Forelimb muscle (tissue), 1 donor: ENCODE data around the gene MFSD12. TPM values are rescaled to one million over a fixed set of nuclear protein-coding genes. Genes with fewer than 3 reads are reported as not detected.
A peak's percentile ranks its signal among the peaks of the same experiment; 100 is the strongest.

ENCODE experiments used
- DNase-seq: peaks from one replicate; pipeline ENCODE4 v3.0.0-alpha.2; 2013; ENCODE audit warnings: low read depth
- polyA plus RNA-seq: library from polyadenylated mRNA; unstranded; fragments of 120-200 nt; gene quantifications from one replicate; pipeline ENCODE4 v1.2.1, GENCODE V29; 2013; ENCODE audit not compliant: insufficient read length

The MFSD12 gene
- polyA plus RNA-seq, 1 donor: 25.2 TPM

DNA sequence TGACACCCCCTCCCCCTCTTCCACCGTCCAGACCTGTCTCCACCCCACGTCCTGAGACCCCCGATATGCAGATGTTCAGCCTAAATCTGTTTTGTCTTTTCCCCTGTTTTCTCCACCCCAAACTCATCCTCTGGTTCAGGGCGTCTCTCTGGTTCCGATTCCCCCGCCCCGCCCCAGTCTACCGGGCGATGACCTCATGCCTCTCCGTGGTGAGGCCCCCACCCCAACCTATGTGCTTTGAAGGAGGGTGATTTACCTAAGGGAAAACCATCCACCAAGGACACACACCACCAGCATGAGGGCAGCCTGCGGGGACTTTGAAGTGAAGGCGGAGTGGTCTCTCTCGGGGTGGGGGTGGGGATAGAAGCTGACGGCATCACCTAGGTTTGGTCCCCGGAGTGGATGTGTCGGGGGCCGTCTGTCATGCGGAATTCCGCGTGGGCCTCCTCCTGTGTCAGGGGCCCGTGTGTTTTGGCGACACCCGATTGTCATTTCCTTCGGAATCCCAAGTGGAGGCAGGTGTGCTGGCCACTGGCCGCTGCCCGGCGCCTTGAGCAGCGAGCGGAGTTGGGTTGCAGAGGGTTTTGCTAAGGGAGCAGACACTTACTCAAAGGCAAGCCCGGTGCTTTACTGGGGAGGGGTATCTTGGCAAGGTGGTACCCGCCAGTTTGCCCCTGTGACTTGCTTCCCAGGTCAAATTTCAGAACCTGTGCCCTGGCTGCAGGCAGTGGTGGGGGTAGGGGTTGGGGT, 49.8 kb downstream of the MFSD12 start:
- no peak for DNase-seq

DNA sequence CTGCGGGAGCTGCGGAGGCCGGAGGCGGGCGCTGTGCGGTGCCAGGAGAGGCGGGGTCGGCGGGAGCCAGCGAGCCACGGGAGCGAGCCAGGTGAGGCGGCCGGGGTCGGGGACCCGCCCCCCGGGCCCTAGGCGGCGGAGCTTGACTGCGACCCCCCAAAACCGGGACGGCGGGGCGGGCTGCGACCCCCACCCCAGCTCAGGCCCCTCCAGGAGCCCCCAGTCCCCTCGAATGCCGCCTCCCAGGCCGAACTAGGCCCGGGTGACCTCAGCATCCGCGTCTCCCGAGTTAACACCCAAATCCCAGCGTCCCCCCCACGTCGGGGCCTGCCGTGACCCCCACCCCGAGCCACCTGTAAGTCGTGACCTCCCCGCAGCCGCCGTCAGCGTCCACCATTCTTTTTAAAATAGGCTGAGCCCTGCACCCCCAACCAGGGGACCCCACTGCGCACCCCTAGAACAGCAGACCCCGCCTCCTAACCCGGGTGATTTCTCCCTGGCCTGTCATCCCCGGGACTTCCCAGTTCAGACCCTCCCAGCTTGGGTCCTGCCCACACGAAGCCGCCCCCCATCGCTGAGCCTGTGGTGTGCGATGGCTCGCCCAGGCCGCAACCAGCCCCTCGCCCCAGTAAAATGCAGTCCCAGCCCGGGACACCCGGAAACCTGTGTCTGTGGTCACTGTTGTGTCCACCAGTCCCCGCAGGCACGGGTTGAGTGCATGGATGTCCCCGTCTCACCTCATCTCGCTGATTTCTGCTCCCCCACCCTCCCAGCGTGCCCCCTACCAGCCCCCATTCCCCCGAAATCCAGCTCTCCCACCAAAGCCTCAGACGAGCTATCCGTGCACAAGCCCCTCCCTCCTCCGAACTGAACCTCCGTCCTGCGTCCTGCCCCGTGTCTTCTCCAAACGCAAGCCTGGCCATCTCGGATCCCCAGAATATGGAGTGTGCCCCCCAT, 50.7 kb downstream of the MFSD12 start:
- no peak for DNase-seq

DNA sequence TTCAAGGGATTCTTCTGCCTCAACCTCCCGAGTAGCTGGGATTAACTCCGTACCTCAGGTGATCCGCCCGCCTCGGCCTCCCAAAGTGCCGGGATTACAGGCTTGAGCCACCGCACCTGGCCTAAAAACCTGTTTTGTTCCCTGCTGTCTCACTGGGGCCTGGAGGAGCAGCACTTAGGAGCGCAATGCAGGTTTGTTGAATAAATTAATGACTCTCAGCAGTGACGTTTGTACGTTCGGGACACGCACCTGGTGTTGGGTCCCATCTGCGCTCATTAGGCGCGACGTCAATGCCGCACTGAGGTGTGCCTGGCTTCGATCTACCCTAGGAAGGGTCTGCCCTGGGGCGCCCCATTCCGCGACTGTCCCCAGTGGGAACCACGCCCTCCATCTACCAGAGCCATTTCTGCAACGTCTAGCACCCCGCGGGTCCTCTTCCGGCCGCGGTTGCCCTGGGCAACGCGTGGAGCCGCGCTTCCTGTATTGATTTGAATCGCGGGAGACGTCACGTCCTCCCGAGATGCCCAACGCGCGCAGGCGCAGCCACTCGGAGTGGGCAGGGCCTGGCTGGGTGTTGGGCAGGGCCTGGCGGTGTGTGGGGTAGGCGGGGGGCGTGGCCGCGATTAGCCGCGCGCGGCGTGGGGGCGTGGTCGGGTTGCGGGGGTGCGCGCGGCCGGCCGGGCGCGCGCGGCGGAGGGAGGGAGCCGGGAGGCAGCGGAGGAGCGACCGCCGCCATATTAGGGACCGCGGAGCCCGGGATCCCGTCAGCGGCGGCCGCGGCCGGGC, 51.6 kb downstream of the MFSD12 start, which contains the start of gene FZR1:
Gene FZR1, plus strand, starts transcription at position 714 of the 786 bp plus-strand sequence. CDS start 16,679 bp downstream, outside the sequence.
- DNase-seq: peak; percentile 94

DNA sequence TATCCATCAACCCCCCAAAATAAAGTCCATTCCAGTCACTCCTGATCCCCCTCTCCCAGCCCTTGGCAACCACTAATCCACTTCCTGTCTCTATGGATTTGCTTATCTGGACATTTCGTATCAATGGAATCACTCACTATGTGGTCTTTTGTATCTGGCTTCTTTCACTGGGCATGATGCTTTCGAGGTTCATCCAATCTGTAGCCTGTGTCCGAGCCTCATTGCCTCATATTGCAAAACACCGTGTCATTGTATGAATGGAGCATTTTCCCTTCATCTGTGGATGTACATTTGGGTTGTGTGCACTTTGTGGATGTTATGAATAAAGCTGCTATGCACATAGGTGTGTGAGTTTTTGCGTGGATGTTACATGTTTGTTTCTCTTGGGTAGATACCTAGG, 52.7 kb downstream of the MFSD12 start:
- DNase-seq: no peak

DNA sequence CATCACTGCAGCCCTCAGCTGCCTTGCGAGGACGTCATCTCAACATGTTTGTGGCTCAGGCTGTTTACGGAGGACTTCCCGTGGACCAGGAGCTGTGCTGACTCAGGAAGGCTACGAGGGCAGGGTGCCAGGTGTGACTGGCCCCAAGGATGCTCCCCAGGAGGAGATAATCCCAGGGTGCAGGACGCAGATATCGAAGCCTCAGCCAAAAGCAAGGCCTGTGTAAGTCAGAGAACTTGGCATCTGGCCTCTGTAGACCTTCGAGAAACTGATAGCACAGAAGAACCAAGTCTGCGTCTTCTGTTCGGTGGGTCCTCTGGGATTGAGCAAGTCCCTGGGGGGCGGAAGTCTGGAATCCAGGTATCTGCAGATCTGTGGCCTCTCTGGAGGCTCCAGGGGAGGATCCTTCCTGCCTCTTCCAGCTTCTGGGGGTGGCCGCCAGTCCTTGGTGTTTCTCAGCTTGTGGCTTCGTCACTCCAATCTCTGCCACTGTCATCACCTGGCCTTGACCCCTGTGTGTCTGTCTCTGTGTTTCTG, 54.3 kb downstream of the MFSD12 start:
- DNase-seq: no peak

DNA sequence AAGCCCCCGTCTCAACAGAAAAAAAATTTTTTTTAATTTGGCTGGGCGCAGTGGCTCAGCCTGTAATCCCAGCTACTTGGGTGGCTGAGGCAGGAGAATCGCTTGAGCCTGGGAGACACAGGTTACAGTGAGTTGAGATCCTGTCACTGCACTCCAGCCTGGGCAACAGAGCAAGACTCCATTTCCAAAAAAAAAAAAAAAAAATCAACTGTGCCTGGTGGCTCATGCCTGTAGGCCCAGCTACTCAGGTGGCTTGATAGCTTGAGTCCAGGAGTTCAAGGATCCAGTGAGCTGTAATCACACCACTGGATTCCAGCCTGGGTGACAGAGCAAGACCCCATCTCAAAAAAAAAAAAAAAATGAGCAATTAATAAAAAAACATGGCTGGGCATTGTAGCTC, 55.6 kb downstream of the MFSD12 start:
- DNase-seq: no peak

DNA sequence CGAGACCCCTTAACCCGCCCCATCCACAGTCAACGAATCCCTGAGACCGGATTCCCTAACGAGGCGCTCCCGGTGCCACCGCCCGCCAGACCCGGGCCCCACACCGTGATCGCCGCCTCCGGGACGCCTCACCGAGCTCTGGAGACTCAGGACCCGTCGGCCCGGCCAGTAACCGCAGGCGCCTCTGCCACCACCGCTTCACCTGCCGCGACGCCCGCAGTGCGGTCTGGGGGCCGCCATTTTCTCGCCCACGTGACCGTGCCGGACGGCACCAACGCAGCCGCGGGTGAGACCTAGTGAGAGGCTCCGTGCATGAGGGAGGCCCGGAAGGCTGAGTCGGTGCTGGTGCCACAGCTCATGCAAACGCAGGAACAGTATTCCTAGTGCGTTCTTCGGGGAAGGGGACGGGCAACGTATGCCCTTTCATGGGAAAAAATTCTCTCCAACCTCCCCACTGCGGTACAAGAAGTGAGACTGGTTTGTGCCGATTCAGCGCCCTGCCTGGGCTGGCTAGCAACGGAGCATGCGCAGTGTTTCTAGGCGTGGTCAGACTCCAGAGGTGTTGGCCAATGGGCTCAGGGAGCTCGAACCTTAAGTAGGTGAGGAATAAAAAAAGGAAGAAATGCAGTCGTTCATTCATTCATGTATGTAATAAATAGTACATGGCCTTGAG, 56.8 kb downstream of the MFSD12 start, which contains the start of gene DOHH:
Gene DOHH, minus strand, starts transcription at position 246 of the 673 bp plus-strand sequence. CDS start 3,860 bp downstream, outside the sequence.
- DNase-seq: peak; percentile 94

DNA sequence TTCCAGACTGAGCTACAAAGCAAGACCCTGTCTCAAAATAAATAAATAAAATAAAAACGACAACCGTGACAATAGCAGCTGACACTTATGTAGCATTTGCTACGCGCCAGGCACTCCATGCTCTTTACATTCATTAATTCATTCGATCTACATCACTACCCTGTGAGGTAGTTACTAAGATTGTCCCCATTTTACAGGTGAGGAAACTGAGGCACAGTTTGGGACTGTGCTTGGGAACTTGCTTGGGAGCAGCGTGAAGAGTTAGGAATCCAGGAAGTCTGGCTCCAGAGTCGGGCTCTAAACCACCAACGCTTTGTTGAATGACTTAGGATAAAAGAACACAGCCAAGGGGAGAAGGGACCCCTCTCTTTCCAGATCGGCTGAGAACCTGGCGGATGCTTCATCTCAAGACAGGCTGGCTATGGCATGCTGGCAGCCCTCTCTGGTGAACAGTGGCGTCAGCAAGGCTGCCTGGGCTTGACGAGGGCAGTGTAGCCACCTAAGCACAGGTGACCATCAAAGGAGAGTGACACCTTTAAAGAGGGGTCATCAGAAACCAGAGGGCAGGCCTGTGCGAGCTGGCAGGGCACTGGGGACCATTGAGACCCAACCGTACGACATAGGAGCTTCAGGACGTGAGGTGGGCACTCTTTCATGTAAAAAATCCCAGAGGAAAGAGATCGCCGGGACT, 57.5 kb downstream of the MFSD12 start:
- DNase-seq: no peak

DNA sequence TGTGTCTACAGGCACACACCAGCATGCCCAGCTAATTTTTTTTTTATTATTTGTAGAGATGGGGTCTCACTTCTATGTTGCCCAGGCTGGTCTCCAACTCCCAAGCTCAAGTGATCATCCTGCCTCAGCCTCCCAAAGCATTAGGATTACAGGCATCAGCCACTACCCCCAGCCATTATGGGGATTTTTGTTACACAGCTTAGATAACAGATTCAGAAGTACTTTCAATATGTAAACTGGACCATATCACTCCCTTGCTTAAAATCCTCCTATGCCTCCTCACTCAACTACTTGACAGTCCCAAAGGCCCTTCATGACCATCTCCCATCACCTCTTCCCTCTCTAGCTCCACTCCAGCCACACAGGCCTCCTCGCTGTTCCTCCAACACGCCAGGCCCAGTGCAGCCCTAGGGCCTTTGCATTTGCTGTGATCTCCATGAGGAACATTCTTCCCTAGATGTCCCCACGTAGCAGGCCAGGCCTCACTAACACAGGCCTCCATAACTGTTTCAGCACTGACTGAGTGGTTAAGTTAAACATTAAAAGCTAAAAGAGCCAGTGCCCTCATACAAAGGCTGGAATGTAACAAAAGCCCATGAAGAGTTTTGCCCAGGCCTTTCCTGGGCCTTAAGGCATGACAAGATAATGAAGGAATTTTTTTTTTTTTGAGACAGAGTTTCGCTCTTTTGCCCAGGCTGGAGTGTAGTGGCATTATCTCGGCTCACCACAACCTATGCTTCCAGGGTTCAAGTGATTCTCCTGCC, 59.4 kb downstream of the MFSD12 start:
- no peak for DNase-seq

DNA sequence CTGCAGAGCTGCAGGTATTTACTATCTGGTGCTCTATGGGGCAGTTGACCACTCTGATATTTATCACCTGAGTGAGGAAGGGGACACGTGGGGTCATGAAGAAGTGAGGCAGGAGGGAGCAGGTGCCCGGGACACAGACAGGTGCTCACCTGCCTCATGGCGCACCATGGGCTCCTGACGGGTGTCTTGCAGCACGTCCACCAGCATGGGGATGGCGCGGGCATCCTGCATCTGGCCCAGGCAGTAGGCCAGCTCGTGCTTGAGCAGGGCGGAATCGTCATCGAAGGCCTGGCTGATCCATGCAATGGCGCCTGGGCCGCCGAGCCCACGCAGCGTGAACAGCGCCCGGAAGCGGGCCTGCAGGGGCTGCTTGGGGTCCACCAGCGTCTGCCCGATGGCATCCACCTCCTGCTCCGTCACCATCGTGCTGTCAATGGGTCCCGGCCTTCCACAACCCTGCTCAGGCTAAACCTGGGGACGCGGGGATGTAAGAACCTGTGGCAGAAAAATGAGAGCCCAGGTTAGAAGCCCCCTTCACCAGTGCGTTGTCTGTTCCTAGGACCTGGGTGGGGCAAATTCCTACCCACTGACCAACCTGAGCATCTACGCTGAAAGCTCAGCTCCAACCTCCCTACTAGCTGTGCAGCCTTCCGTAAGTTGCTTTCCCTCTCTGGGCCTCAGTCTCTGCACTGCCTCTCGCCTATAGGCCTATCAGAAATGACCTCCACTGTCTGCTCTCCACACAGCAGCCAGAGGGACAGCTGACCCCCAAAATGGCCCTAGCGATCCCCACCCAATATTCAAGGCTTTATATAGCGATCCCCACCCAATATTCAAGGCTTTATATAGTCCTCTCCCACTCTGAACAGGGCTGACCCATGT, 60.8 kb downstream of the MFSD12 start:
- no peak for DNase-seq

DNA sequence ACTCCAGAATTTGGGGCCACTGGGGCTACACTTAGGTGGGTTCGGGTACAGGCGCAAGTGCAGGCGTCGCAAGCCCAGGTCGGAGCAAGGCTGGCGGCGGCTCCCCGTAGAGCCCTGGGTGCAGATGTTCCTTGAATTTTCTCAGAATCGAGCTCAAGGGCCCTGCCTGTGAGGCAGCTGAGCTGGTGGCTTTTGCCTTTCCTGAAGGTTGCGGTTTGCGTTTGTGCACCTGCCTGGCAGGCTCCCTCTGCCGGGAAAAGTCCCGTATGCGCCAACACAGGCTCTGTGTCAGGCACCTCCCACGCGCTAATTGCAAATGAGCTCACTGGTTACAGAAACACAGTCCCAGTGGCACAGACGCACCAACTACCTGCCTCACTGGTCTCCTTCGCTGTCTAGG, 62.8 kb downstream of the MFSD12 start:
- DNase-seq: no peak

Other genes with a start within 250 kb of the MFSD12 start
- 35.4 TPM for gene NFIC, start 191.0 kb downstream of the MFSD12 start, polyA plus RNA-seq
- gene SMIM24, start 77.1 kb downstream of the MFSD12 start, polyA plus RNA-seq: 0.22 TPM
- gene SMIM44, start 74.1 kb downstream of the MFSD12 start, polyA plus RNA-seq: not detected
- 6.8 TPM for gene DOHH, start 56.9 kb downstream of the MFSD12 start, polyA plus RNA-seq
- 26.9 TPM for gene FZR1, start 51.3 kb downstream of the MFSD12 start, polyA plus RNA-seq
- 4.5 TPM for gene TEKTIP1, start 18.4 kb downstream of the MFSD12 start, polyA plus RNA-seq
- 34.1 TPM for gene HMG20B, start 15.4 kb upstream of the MFSD12 start, polyA plus RNA-seq
- 1.4 TPM for gene GIPC3, start 27.9 kb upstream of the MFSD12 start, polyA plus RNA-seq
- 1.7 TPM for gene TBXA2R, start 49.3 kb upstream of the MFSD12 start, polyA plus RNA-seq
- gene CACTIN, start 69.2 kb upstream of the MFSD12 start, polyA plus RNA-seq: 18.9 TPM
- gene PIP5K1C, start 142.9 kb upstream of the MFSD12 start, polyA plus RNA-seq: 22.0 TPM
- gene TJP3, start 150.8 kb upstream of the MFSD12 start, polyA plus RNA-seq: 0.46 TPM
- 13.1 TPM for gene APBA3, start 204.1 kb upstream of the MFSD12 start, polyA plus RNA-seq
- gene MRPL54, start 205.1 kb upstream of the MFSD12 start, polyA plus RNA-seq: 26.0 TPM
- gene RAX2, start 214.6 kb upstream of the MFSD12 start, polyA plus RNA-seq: not detected
- 1.4 TPM for gene MATK, start 228.8 kb upstream of the MFSD12 start, polyA plus RNA-seq